Measurements from ENCODE around the gene ELAVL3. TPM values are rescaled to one million over a fixed set of nuclear protein-coding genes. Genes with fewer than 3 reads are reported as not detected.

The ELAVL3 gene
- polyA plus RNA-seq, 1 of the 3 experiments (the other 2 are of a cell fraction), result 0.48 TPM

- Histone ChIP-seq H3K4me3 (ENCODE audit: low read depth in 2 of 2, low read length in 1 of 2) (no peak overlapping the region), H3K27me3 (ENCODE audit: insufficient read depth) (peaks cover 25% of the 10 kb centered on the region; the same call in 1 of the 2 replicates), H3K4me2 (no peak overlapping the region), H3K9me3 (no peaks in the 10 kb centered on the region), H2AFZ (ENCODE audit: low read depth) (no peak overlapping the region), H3F3A (replicated peaks; ENCODE audit: insufficient read depth) (no peaks in the 10 kb centered on the region), H3K36me3 (replicated peaks in 1 of 2; ENCODE audit: control insufficient read depth in 1 of 2, insufficient read depth in 2 of 2, low read length in 1 of 2) (no peaks in the 10 kb centered on the region), H3K9me2 (no peaks in the 10 kb centered on the region), H3K9ac (no peak overlapping the region), H3K79me2 (ENCODE audit: insufficient read depth) (no peaks in the 10 kb centered on the region), H4K20me1 (ENCODE audit: insufficient read depth) (no peaks in the 10 kb centered on the region), H3K4me1 (ENCODE audit: control insufficient read depth in 1 of 2, insufficient read depth in 2 of 2, low read depth in 1 of 2, low read length in 1 of 2) (peaks cover 0 to 13% of the 10 kb centered on the region in 2 experiments; a peak in 1 of 4 replicates), H3K27ac (ENCODE audit: low read depth in 2 of 2, low read length in 1 of 2) (no peak overlapping the region)
- peak; percentile 29 for DNase-seq
- CTCF ChIA-PET, result interaction anchor here (0.7 to 3.7 kb wide), 51 partner anchors 8 to 336 kb away, joined by 3 to 57 read pairs (median 5); partner anchors contain the start of genes ACP5, CCDC159, DOCK6 and EPOR
- POLR2A ChIA-PET, result no interaction called here
- WGBS (ENCODE audit: low lambda C conversion rate), result 94% methylated on average over 40 of the region's 57 CpGs
- TF ChIP-seq TAF1 (IDR thresholded peaks at IDR 0.05; ENCODE audit: borderline replicate concordance, low read depth, low read length), result no peak
- no peak for TF ChIP-seq ELF1 (IDR thresholded peaks at IDR 0.05)
- TF ChIP-seq SMC3 (IDR thresholded peaks at IDR 0.05; ENCODE audit: low read depth, low read length), result no peak
- TF ChIP-seq NRF1 (IDR thresholded peaks at IDR 0.05; ENCODE audit: low read depth, low read length), result no peak
- no peak for TF ChIP-seq MAX (IDR thresholded peaks at IDR 0.05; ENCODE audit: low read depth)
- no peak for TF ChIP-seq REST (IDR thresholded peaks at IDR 0.05; ENCODE audit: low read depth, low read length)
- no peak for TF ChIP-seq USF2 (IDR thresholded peaks at IDR 0.05; ENCODE audit: borderline replicate concordance, low read depth, low read length)
- TF ChIP-seq RCOR1 (IDR thresholded peaks at IDR 0.05; ENCODE audit: low read length), result no peak
- TF ChIP-seq ZBTB33 (IDR thresholded peaks at IDR 0.05; ENCODE audit: borderline replicate concordance, low read depth), result no peak
- TF ChIP-seq USF1 (IDR thresholded peaks at IDR 0.05; ENCODE audit: borderline replicate concordance, low read depth), result no peak
- TF ChIP-seq POLR2AphosphoS5 (IDR thresholded peaks at IDR 0.05; ENCODE audit: low read depth, low read length), result no peak
- TF ChIP-seq FOSL2 (IDR thresholded peaks at IDR 0.05; ENCODE audit: borderline replicate concordance, low read depth), result no peak
- no peak for TF ChIP-seq NFIC (IDR thresholded peaks at IDR 0.05; ENCODE audit: borderline replicate concordance)
- no peak for TF ChIP-seq IRF3 (IDR thresholded peaks at IDR 0.05; ENCODE audit: low read depth, low read length)
- no peak for TF ChIP-seq GATA2 (CRISPR knock-in tag; IDR thresholded peaks at IDR 0.05)
- no peak for TF ChIP-seq CHD2 (IDR thresholded peaks at IDR 0.05; ENCODE audit: low read length, partially characterized antibody)
- no peak for TF ChIP-seq MXI1 (IDR thresholded peaks at IDR 0.05; ENCODE audit: low read depth, low read length)
Measured at GRCh38 chr19:11483366-11484111, 2.7 kb upstream of the ELAVL3 start.

Measured in SK-N-SH (cell line).